NCI-H2227 (cell line): ENCODE results near the gene SFT2D3.
A peak's percentile ranks its signal among the peaks of the same experiment; 100 is the strongest.

ENCODE experiments used
- DNase-seq: peaks from one replicate; lab custom pipeline; 2025; ENCODE audit not compliant: unreplicated experiment; lab: John Stamatoyannopoulos, UW

The SFT2D3 gene

GRCh38 chr2:127664065-127664894 is 37.0 kb upstream of the SFT2D3 start:
- peak; percentile 23 for DNase-seq

GRCh38 chr2:127664895-127665225 is 36.4 kb upstream of the SFT2D3 start:
- no peak for DNase-seq

GRCh38 chr2:127665267-127665893 is 35.9 kb upstream of the SFT2D3 start:
- DNase-seq = no peak

- DNase-seq = no peak
Observed at GRCh38 chr2:127669056-127669455, 32.2 kb upstream of the SFT2D3 start.

- no peak for DNase-seq
Observed at GRCh38 chr2:127670055-127670956, 31.0 kb upstream of the SFT2D3 start.

- DNase-seq = no peak
Observed at GRCh38 chr2:127670957-127671290, 30.4 kb upstream of the SFT2D3 start.

GRCh38 chr2:127671557-127672302 is 29.6 kb upstream of the SFT2D3 start:
- DNase-seq = no peak

GRCh38 chr2:127672341-127673224 is 28.7 kb upstream of the SFT2D3 start:
- DNase-seq = no peak

GRCh38 chr2:127673291-127674069 is 27.8 kb upstream of the SFT2D3 start:
- DNase-seq = no peak

GRCh38 chr2:127674241-127675209 is 26.8 kb upstream of the SFT2D3 start:
- DNase-seq = peak; percentile 32

- DNase-seq = peak; percentile 35
Observed at GRCh38 chr2:127675331-127676261, 25.7 kb upstream of the SFT2D3 start, which contains the start of gene LIMS2. TSS of gene LIMS2 (minus strand) at chr2:127675530. CDS start at chr2:127675024, 506 bp downstream.

GRCh38 chr2:127676906-127677305 is 24.4 kb upstream of the SFT2D3 start:
- no peak for DNase-seq

- DNase-seq = no peak
Observed at GRCh38 chr2:127678531-127678930, 22.8 kb upstream of the SFT2D3 start.

GRCh38 chr2:127678991-127679390 is 22.3 kb upstream of the SFT2D3 start:
- DNase-seq = no peak

GRCh38 chr2:127679680-127680361 is 21.5 kb upstream of the SFT2D3 start:
- DNase-seq = no peak

- no peak for DNase-seq
Observed at GRCh38 chr2:127680706-127681287, 20.5 kb upstream of the SFT2D3 start.
